ENCODE measurements around the gene SRSF2.

The SRSF2 gene

DNA sequence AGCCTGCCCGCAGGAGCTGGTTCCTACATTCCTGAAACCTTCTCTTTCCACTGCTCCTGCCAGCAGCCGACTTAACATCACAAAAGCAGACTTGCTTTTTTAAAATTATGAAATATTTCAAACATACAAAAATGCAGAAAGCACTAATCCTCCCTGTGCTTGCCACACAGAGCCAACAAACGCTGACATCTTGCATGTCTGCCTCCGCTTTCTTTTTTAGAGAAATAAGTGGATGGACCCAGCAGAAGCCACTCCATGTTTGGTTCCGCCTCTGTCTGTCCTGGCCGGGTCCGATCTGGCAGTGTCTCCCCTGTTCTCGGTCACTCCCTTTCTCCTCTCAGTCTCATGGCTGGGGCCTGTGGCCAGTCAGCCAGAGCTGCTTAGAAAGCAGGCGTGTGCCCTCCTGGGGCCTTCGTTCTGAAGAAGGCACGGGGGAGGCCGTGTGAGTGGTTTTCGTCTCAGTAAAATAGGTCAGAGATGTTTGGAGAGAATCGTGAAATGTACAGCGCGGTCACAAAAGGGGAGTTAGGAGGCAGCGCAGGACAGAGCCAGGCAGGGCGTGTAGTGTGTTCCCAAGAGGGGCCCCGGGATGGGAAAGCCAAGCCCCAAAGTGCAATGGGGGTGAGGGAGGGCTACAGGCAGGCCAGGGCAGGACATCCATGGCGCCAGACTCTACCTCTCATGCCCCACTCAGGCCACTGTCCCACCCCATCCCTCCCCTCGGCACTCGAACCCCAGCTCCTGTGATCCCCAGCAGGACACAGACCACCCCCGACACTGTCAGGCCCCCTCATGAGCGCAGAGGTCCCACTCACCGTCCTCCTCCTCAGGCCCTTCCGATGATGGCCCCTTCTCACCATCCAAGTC is 49.6 kb downstream of the SRSF2 start:
- CTCF ChIA-PET = interaction anchor here (0.9 kb wide), 1 partner anchor 21 kb away, joined by 5 read pairs; no protein-coding TSS in a partner anchor
- no peak for DNase-seq (ENCODE audit: extremely low spot score)
- POLR2A ChIA-PET = interaction anchor here (0.6 to 4.5 kb wide), 4 partner anchors 11 to 22 kb away, joined by 4 to 24 read pairs (median 16); partner anchors contain the start of gene MXRA7
- TF ChIP-seq, protein P1, sequence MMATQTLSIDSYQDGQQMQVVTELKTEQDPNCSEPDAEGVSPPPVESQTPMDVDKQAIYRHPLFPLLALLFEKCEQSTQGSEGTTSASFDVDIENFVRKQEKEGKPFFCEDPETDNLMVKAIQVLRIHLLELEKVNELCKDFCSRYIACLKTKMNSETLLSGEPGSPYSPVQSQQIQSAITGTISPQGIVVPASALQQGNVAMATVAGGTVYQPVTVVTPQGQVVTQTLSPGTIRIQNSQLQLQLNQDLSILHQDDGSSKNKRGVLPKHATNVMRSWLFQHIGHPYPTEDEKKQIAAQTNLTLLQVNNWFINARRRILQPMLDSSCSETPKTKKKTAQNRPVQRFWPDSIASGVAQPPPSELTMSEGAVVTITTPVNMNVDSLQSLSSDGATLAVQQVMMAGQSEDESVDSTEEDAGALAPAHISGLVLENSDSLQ (IDR thresholded peaks at IDR 0.05) = no peak
- TF ChIP-seq ARNT (IDR thresholded peaks at IDR 0.05) = no peak
- no peak for TF ChIP-seq ELF4 (IDR thresholded peaks at IDR 0.05)
- no peak for TF ChIP-seq TARDBP (IDR thresholded peaks at IDR 0.05)
- TF ChIP-seq ZNF384 (IDR thresholded peaks at IDR 0.05) = no peak
- no peak for TF ChIP-seq L3MBTL2 (conservative IDR thresholded peaks at IDR 0.05)
- TF ChIP-seq FOXM1 (IDR thresholded peaks at IDR 0.05; ENCODE audit: borderline replicate concordance) = no peak
- TF ChIP-seq NFRKB (IDR thresholded peaks at IDR 0.05) = no peak
- no peak for TF ChIP-seq HDGF (IDR thresholded peaks at IDR 0.05; ENCODE audit: borderline replicate concordance)
- no peak for TF ChIP-seq SUZ12 (IDR thresholded peaks at IDR 0.05)
- TF ChIP-seq CTBP1 (IDR thresholded peaks at IDR 0.05; ENCODE audit: borderline replicate concordance) = no peak
- no peak for TF ChIP-seq BHLHE40 (IDR thresholded peaks at IDR 0.05; ENCODE audit: borderline replicate concordance)
- TF ChIP-seq LEF1 (IDR thresholded peaks at IDR 0.05; ENCODE audit: borderline replicate concordance) = no peak
- no peak for TF ChIP-seq FOXA1 (IDR thresholded peaks at IDR 0.05)
- no peak for TF ChIP-seq FOXK2 (IDR thresholded peaks at IDR 0.05)

DNA sequence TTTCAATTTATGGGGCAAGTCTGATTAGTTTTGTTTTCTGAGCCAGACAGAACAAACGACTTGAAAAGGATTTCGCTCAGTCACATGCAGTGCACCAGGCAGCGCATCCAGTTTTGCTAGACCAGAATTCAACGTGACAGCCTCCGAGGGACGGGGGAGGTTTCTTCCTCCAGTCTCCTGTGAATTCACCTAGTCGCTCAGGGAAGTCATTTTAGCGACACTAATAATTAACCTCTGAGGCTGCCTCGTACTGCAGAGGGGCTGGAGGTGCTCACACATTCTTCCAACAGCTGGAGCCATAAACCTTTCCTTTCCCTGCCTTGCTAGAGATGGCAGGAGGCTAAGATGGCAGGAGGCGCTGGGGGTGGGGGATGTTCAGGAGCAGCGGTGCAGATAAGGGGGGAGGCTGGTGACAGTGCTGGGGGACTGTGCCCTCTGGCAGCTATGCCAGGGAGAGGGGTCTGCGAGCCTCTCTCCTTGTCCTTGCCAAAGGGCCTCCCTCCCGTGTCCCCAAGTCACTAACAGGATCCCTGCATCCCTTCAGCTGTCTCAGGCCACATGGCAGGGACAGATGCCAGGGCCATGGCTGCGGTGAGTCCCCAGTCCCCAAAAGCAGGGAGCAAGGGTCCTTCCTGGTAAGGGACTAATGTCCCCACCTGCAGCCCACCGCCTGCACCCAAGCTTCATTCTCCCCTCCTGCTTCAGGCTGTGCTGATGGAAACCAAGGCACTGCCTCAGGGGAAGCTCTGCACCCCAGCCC is 50.4 kb downstream of the SRSF2 start:
- CTCF ChIA-PET = interaction anchor here (0.9 kb wide), 1 partner anchor 22 kb away, joined by 5 read pairs; no protein-coding TSS in a partner anchor
- POLR2A ChIA-PET = interaction anchor here (0.6 to 4.5 kb wide), 3 partner anchors 15 to 22 kb away, joined by 4 to 24 read pairs (median 14); no protein-coding TSS in a partner anchor
- DNase-seq (ENCODE audit: extremely low spot score) = no peak
- no peak for TF ChIP-seq HDGF (IDR thresholded peaks at IDR 0.05; ENCODE audit: borderline replicate concordance)
- TF ChIP-seq SUZ12 (IDR thresholded peaks at IDR 0.05) = no peak
- TF ChIP-seq TARDBP (IDR thresholded peaks at IDR 0.05) = no peak
- TF ChIP-seq CTBP1 (IDR thresholded peaks at IDR 0.05; ENCODE audit: borderline replicate concordance) = no peak
- no peak for TF ChIP-seq FOXK2 (IDR thresholded peaks at IDR 0.05)
- no peak for TF ChIP-seq L3MBTL2 (conservative IDR thresholded peaks at IDR 0.05)
- TF ChIP-seq, protein P1 (IDR thresholded peaks at IDR 0.05) = no peak
- no peak for TF ChIP-seq BHLHE40 (IDR thresholded peaks at IDR 0.05; ENCODE audit: borderline replicate concordance)
- no peak for TF ChIP-seq NFRKB (IDR thresholded peaks at IDR 0.05)
- no peak for TF ChIP-seq SP1 (IDR thresholded peaks at IDR 0.05)
- TF ChIP-seq FOXA1 (IDR thresholded peaks at IDR 0.05) = no peak
- no peak for TF ChIP-seq ZNF384 (IDR thresholded peaks at IDR 0.05)
- TF ChIP-seq FOXM1 (IDR thresholded peaks at IDR 0.05; ENCODE audit: borderline replicate concordance) = no peak
- no peak for TF ChIP-seq ELF4 (IDR thresholded peaks at IDR 0.05)
- TF ChIP-seq LEF1 (IDR thresholded peaks at IDR 0.05; ENCODE audit: borderline replicate concordance) = no peak
- TF ChIP-seq ARNT (IDR thresholded peaks at IDR 0.05) = no peak

DNA sequence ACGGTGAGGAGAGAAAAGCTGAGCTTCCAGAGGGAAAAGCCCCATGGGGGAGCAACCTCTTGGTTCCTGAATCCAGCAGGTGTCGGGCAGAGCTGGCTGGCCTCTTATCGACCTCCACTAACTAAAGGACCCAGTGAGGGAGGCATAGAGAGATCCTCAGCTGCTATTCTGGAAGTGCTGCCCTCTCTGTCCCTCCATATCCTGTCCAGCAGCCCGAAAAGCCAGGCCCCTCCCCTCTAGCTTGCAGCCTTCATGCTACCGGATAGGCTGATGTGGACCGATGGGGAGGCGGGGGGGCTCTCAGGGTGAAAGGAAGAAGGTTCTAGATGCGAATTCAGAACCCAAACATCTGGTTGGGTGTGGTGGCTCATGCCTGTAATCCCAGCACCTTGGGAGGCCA is 51.3 kb downstream of the SRSF2 start:
- ChIA-PET POLR2A (interaction anchor here (0.6 to 1.7 kb wide), 2 partner anchors 8 to 14 kb away, joined by 3 to 14 read pairs; no protein-coding TSS in a partner anchor), CTCF (interaction anchor here (0.7 to 1.7 kb wide), 2 partner anchors 14 to 25 kb away, joined by 3 to 7 read pairs; partner anchors contain the start of gene MXRA7)
- no peak for DNase-seq (ENCODE audit: extremely low spot score)
- TF ChIP-seq FOXM1 (IDR thresholded peaks at IDR 0.05; ENCODE audit: borderline replicate concordance) = no peak
- TF ChIP-seq HDGF (IDR thresholded peaks at IDR 0.05; ENCODE audit: borderline replicate concordance) = no peak
- TF ChIP-seq ELF4 (IDR thresholded peaks at IDR 0.05) = no peak
- TF ChIP-seq ZNF384 (IDR thresholded peaks at IDR 0.05) = no peak
- TF ChIP-seq LEF1 (IDR thresholded peaks at IDR 0.05; ENCODE audit: borderline replicate concordance) = no peak
- TF ChIP-seq BHLHE40 (IDR thresholded peaks at IDR 0.05; ENCODE audit: borderline replicate concordance) = no peak
- no peak for TF ChIP-seq ARNT (IDR thresholded peaks at IDR 0.05)
- TF ChIP-seq FOXA1 (IDR thresholded peaks at IDR 0.05) = no peak
- no peak for TF ChIP-seq SP1 (IDR thresholded peaks at IDR 0.05)
- TF ChIP-seq SUZ12 (IDR thresholded peaks at IDR 0.05) = no peak
- TF ChIP-seq, protein P1 (IDR thresholded peaks at IDR 0.05) = no peak
- no peak for TF ChIP-seq NFRKB (IDR thresholded peaks at IDR 0.05)
- TF ChIP-seq CTBP1 (IDR thresholded peaks at IDR 0.05; ENCODE audit: borderline replicate concordance) = no peak
- no peak for TF ChIP-seq TARDBP (IDR thresholded peaks at IDR 0.05)
- TF ChIP-seq L3MBTL2 (conservative IDR thresholded peaks at IDR 0.05) = no peak
- TF ChIP-seq FOXK2 (IDR thresholded peaks at IDR 0.05) = no peak

DNA sequence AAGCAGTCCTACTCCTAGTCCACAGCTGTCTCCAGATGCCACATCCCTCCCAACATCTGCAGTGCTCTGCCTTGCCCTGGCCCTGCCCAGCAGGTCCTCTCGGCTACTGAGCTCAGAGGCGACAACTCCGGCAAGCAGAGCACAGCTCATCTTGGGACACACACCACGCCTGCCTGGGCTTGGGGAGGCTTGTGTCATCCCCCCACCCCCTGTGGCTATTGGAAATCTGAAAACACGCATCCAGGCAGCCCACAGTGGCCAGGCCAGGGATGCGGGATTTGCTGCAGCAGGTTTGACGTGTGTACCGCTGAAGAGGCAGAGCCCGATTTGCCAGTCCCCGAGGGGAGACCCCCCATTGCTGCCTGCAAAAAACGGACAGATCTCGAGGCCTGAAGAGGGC is 51.8 kb downstream of the SRSF2 start:
- DNase-seq (ENCODE audit: extremely low spot score) = no peak
- POLR2A ChIA-PET = interaction anchor here (0.6 to 1.7 kb wide), 3 partner anchors 8 to 14 kb away, joined by 3 to 14 read pairs (median 3); no protein-coding TSS in a partner anchor

More for the DNA sequence above, 51.8 kb downstream of the SRSF2 start:
- CTCF ChIA-PET = interaction anchor here (0.7 to 1.7 kb wide), 3 partner anchors 14 to 30 kb away, joined by 3 to 7 read pairs (median 3); partner anchors contain the start of gene MXRA7
- TF ChIP-seq ELF4 (IDR thresholded peaks at IDR 0.05) (no peak), TARDBP (IDR thresholded peaks at IDR 0.05) (no peak), CTBP1 (IDR thresholded peaks at IDR 0.05; ENCODE audit: borderline replicate concordance) (no peak), NFRKB (IDR thresholded peaks at IDR 0.05) (no peak), FOXK2 (IDR thresholded peaks at IDR 0.05) (no peak)
- TF ChIP-seq, protein P1 (IDR thresholded peaks at IDR 0.05) = no peak

Data from HEK293T (cell line).